GM19351 (cell line): ENCODE results near the gene DDX18.
A peak's percentile ranks its signal among the peaks of the same experiment; 100 is the strongest.
"Not testable (repeated sequence)": the region's sequence is repeated elsewhere in the genome, so short reads cannot be mapped to it uniquely, and the experiment has no call there.

Source experiments
- ATAC-seq: cut with Tn5 transposase; IDR thresholded peaks from one replicate; pipeline ENCODE4 v1.9.1; 2021; ENCODE audit warnings: mild to moderate bottlenecking, moderate library complexity; ENCODE audit not compliant: unreplicated experiment

Gene DDX18

GRCh38 chr2:117814417-117815264 is at the start of gene DDX18:
TSS of gene DDX18 (plus strand) at chr2:117814691. CDS start at chr2:117814778, 87 bp downstream.
- peak; percentile 95 for ATAC-seq

DNA sequence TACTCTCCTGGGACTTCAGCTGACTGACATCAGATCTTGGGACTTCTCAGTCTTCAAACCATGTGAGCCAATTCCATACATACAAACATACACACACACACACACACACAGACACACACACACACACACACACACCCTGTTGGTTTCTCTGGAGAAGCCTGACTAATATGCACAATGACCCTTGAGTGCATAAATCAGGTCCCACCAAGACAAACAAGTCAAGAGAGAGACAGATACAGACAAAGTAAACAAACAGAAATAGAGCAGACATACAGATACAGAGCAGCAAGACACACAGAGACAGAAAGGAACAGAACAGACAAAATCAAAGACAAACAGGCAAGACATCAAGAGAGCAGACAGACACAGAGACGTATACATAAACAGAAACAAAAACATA is 43.8 kb upstream of the DDX18 start:
- ATAC-seq: no peak

DNA sequence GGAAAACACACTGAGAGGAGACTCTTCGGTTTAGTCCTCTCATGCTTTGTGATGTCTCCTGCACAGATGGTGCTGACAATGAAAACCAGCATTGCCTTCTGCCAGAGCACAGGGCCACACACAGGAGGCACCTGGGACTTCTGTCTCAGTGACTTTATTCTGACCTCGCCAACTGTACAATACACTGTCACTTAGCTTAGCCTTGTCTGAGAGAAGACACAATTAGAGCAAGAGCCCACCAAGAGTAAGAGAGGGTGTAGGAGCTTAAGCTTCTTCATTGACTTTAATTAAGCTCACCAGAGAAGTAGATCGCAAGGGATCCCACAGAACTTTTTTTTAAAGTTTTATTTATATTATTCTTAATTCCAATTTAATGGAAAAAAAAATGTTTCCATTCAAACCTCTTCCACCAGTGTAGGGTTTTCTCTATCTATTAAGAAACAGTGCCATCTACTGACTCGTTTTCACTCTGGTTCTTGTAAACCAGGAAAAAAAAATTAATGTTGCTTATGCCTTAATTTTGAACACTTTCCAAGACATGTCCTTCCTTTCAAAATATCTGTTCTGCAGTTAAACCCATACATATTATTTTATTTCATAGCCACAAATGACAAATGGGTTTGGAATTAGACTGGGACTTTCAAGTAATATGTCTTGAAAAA is 42.4 kb upstream of the DDX18 start:
- peak; percentile 70 for ATAC-seq

DNA sequence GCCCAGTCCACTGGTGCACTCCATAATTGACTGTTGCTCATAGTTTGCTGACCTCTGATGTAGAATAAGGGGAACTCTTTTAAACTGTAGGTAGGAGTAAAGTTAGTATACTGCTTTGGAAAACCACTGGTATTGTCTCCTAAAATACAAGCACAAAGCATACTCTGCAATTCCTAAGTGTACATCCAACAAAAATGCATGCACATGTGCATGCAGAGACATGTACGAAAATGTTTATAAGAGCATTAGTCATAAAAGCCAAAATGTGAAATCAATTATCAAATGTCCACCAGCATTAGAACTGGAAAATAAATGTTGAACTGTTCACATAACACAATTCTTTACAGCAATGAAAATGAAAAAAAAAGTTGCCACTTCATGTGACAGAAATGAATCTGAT is 39.8 kb upstream of the DDX18 start:
- no peak for ATAC-seq

GRCh38 chr2:117775703-117776219 is 38.7 kb upstream of the DDX18 start:
- ATAC-seq: no peak

DNA sequence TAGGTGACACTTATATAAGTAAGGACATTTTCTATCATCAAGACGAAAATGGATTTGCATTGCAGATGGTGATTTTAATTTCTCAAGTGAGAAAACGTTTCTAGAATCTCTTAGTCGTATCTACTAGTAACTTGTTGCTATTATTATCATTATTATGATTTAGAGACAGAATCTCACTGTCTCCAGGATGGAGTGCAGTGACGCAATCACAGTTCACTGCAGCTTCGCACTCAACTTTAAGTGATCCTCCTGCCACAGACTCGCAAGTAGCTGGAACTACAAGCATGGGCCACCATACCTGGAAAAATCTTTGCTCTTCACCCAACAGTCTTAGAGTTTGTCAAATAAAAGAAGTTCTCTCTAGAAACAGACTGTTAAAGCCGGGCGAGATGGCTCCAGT is 37.6 kb upstream of the DDX18 start:
- ATAC-seq: no peak

DNA sequence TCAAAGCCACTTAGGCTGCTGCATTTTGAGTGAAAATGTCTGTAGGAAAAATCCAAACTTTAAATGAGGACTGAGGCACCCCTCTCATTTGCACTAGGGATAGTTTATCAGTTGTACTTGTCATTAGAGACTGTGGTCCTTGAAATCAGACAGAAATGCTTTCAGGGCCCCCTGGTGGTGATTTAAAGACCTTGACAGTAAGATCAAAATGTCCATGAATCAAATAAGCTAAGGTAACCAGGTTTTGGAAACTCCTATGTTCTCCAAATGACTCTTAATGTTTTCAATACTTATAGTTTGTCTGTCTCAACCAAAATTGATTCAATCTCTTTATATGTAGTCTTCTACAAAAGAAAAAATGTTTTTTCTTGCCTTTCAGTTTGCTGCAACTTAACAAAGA is 28.8 kb upstream of the DDX18 start:
- peak; percentile 92 for ATAC-seq

DNA sequence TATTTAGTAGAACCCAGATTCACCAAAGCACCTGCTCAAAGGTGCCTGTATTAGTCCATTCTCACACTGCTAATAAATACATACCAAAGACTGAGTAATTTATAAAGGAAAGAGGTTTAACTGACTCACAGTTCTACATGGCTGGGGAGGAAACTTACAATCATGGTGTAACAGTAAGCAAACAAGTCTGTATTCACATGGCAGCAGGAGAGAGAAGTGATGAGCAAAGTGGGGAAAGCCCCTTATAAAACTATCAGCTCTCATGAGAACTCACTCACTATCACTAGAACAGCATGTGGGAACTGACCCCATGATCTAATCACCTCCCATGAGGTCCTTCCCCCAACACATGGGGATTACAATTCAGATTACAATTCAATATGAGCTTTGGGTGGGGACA is 28.0 kb upstream of the DDX18 start:
- no peak for ATAC-seq

GRCh38 chr2:117789505-117789904 is 25.0 kb upstream of the DDX18 start:
- ATAC-seq: no peak

- ATAC-seq: no peak
Measured at GRCh38 chr2:117794668-117795067, 19.8 kb upstream of the DDX18 start.

DNA sequence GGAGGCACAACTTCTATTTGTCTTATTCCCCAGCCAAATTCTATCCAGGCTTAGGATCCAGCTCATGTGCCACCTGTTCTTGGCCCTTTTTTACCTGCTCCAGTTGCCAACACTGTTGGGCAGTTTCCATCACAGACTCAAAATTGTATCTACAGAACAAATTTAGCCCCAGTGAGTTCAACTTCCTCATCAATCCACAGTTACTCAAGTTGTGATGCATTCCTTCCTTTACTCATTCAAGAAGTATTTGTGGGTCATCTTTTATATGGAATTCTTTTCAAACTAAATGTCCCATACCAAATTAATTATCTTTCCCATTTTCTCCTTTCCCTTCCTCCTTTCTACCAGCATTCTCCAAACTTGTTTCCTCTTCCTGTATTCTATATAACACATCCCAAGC is 12.7 kb upstream of the DDX18 start:
- ATAC-seq: no peak

DNA sequence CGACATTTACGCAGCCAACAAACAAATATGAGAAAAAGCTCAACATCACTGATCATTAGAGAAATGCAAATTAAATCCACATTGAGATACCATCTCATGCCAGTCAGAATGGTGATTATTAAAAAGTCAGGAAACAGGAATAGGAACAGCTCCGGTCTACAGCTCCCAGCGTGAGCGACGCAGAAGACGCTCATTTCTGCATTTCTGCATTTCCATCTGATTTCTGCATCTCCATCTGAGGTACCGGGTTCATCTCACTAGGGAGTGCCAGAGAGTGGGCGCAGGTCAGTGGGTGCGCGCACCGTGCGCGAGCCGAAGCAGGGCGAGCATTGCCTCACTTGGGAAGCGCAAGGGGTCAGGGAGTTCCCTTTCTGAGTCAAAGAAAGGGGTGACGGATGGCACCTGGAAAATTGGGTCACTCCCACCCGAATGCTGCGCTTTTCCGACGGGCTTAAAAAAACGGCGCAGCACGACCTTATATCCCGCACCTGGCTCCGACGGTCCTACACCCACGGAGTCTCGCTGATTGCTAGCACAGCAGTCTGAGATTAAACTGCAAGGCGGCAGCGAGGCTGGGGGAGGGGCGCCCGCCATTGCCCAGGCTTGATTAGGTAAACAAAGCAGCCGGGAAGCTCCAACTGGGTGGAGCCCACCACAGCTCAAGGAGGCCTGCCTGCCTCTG is 10.7 kb upstream of the DDX18 start:
- not testable (repeated sequence) for ATAC-seq

- no peak for ATAC-seq
Measured at GRCh38 chr2:117812443-117812842, 2.0 kb upstream of the DDX18 start.

GRCh38 chr2:117815946-117816345 is 1.5 kb downstream of the DDX18 start:
- no peak for ATAC-seq

- no peak for ATAC-seq
Measured at GRCh38 chr2:117818921-117819320, 4.4 kb downstream of the DDX18 start.

GRCh38 chr2:117820444-117820843 is 6.0 kb downstream of the DDX18 start:
- ATAC-seq: no peak

- ATAC-seq: no peak
Measured at GRCh38 chr2:117825437-117825836, 10.9 kb downstream of the DDX18 start.

- ATAC-seq: not testable (repeated sequence)
Measured at GRCh38 chr2:117827464-117827863, 13.0 kb downstream of the DDX18 start.

- no peak for ATAC-seq
Measured at GRCh38 chr2:117828870-117829269, 14.4 kb downstream of the DDX18 start.

GRCh38 chr2:117832332-117832731 is 17.8 kb downstream of the DDX18 start:
- ATAC-seq: no peak

- ATAC-seq: no peak
Measured at GRCh38 chr2:117832905-117833613, 18.6 kb downstream of the DDX18 start.
